MM.1S (cell line): Measurements from ENCODE around the gene E2F8.
A peak's percentile ranks its signal among the peaks of the same experiment; 100 is the strongest.

Experiments used
- DNase-seq: peaks from one replicate; pipeline ENCODE4 v3.0.0-alpha.2; 2015
- H2AFZ ChIP-seq: fragments of 300-600 bp; sonication (generic); 2 replicates; pipeline ENCODE4 v1.6.0; 2016; ENCODE audit warnings: antibody characterized with exemption, low read length
- H3F3A ChIP-seq: fragments of 300-600 bp; sonication (generic); 2 replicates; pipeline ENCODE4 v1.6.1; 2016; ENCODE audit warnings: mild to moderate bottlenecking, antibody characterized with exemption, low read length, moderate library complexity, mixed read lengths; ENCODE audit not compliant: insufficient read depth
- H3K27ac ChIP-seq: fragments of 300-600 bp; sonication (generic); 2 replicates; pipeline ENCODE4 v1.5.1; 2016; ENCODE audit warnings: mild to moderate bottlenecking, low read length
- H3K27me3 ChIP-seq: fragments of 300-600 bp; sonication (generic); replicated peaks from 2 replicates; pipeline ENCODE4 v1.6.0; 2016; ENCODE audit warnings: low read length; ENCODE audit not compliant: insufficient read depth
- H3K36me3 ChIP-seq: fragments of 300-600 bp; sonication (generic); replicated peaks from 2 replicates; pipeline ENCODE4 v1.6.1; 2016; ENCODE audit warnings: mild to moderate bottlenecking, low read length, mixed read lengths; ENCODE audit not compliant: insufficient read depth
- H3K4me1 ChIP-seq: fragments of 300-600 bp; sonication (generic); 2 replicates; pipeline ENCODE4 v1.6.1; 2016; ENCODE audit warnings: low read length, mixed read lengths
- H3K4me2 ChIP-seq: fragments of 300-600 bp; sonication (generic); 2 replicates; pipeline ENCODE4 v1.6.0; 2016; ENCODE audit warnings: low read depth, low read length
- H3K4me3 ChIP-seq: fragments of 300-600 bp; sonication (generic); 2 replicates; pipeline ENCODE4 v1.5.1; 2016; ENCODE audit warnings: low read length, mixed read lengths
- H3K79me2 ChIP-seq: fragments of 300-600 bp; sonication (generic); 2 replicates; pipeline ENCODE4 v1.6.1; 2016; ENCODE audit warnings: mixed run types, low read length, mixed read lengths
- H3K9ac ChIP-seq: fragments of 300-600 bp; sonication (generic); 2 replicates; pipeline ENCODE4 v1.6.1; 2016; ENCODE audit warnings: low read length, mixed read lengths
- H3K9me2 ChIP-seq: fragments of 300-600 bp; sonication (generic); replicated peaks from 2 replicates; pipeline ENCODE4 v1.6.1; 2016; ENCODE audit warnings: mild to moderate bottlenecking, low read length, mixed read lengths; ENCODE audit not compliant: insufficient read depth
- H3K9me3 ChIP-seq: fragments of 300-600 bp; sonication (generic); replicated peaks from 2 replicates; pipeline ENCODE4 v1.6.1; 2016; ENCODE audit warnings: mild to moderate bottlenecking, low read length, mixed read lengths; ENCODE audit not compliant: insufficient read depth
- H4K20me1 ChIP-seq: fragments of 300-600 bp; sonication (generic); 2 replicates; pipeline ENCODE4 v1.6.1; 2016; ENCODE audit warnings: mild to moderate bottlenecking, low read length, moderate library complexity, mixed read lengths; ENCODE audit not compliant: insufficient read depth
- CTCF ChIP-seq: fragments of 300-600 bp; sonication (generic); IDR thresholded peaks from 2 replicates; pipeline ENCODE4 v1.5.1; 2016; ENCODE audit warnings: antibody characterized with exemption, low read length, mixed read lengths
- EZH2 ChIP-seq: fragments of 300-600 bp; sonication (generic); optimal IDR thresholded peaks from 2 replicates; pipeline ENCODE3; 2017; ENCODE audit warnings: low read depth, mild to moderate bottlenecking, antibody characterized with exemption, low read length, mixed read lengths
- EZH2phosphoT487 ChIP-seq: fragments of 300-600 bp; sonication (generic); IDR thresholded peaks from 2 replicates; pipeline ENCODE4 v1.6.1; 2018; ENCODE audit warnings: antibody characterized with exemption, low read length

Gene E2F8

GRCh38 chr11:19243143-19243542 is 2.4 kb upstream of the E2F8 start:
- Histone ChIP-seq H3K36me3 (no peaks in the 10 kb centered on the region), H3K4me1 (peaks cover 30% of the 10 kb centered on the region), H3K27me3 (no peaks in the 10 kb centered on the region), H4K20me1 (no peaks in the 10 kb centered on the region), H2AFZ (no peak overlapping the region), H3K27ac (no peak overlapping the region), H3K9me3 (no peaks in the 10 kb centered on the region), H3K9me2 (no peaks in the 10 kb centered on the region), H3K9ac (no peak overlapping the region), H3F3A (peaks cover 16% of the 10 kb centered on the region; the same call in 1 of the 2 replicates), H3K4me2 (no peak overlapping the region), H3K79me2 (peaks cover 24% of the 10 kb centered on the region), H3K4me3 (no peak overlapping the region)
- TF ChIP-seq EZH2 = no peak
- DNase-seq = peak; percentile 13

GRCh38 chr11:19242179-19242932 is 1.6 kb upstream of the E2F8 start:
- H4K20me1 ChIP-seq = no peaks in the 10 kb centered on the region
- no peak for DNase-seq

GRCh38 chr11:19241260-19242178 is 774 bp upstream of the E2F8 start:
- Histone ChIP-seq H3K27ac (peak overlapping the region; percentile 60; the same call in 1 of the 2 replicates), H3K9me2 (no peaks in the 10 kb centered on the region), H3K9me3 (no peaks in the 10 kb centered on the region), H3K27me3 (no peaks in the 10 kb centered on the region), H3K9ac (peak overlapping the region; percentile 93), H3K36me3 (peaks cover 13% of the 10 kb centered on the region; the same call in 1 of the 2 replicates), H3K4me3 (peak overlapping the region; percentile 98), H3K4me2 (peak overlapping the region; percentile 82), H3K79me2 (peaks cover 34% of the 10 kb centered on the region), H4K20me1 (no peaks in the 10 kb centered on the region), H2AFZ (peak overlapping the region; percentile 87), H3K4me1 (peaks cover 30% of the 10 kb centered on the region), H3F3A (peaks cover 16% of the 10 kb centered on the region; the same call in 1 of the 2 replicates)
- peak; percentile 69 for DNase-seq
- TF ChIP-seq EZH2phosphoT487 (no peak), CTCF (no peak), EZH2 (no peak)

More at GRCh38 chr11:19242179-19242932, 1.6 kb upstream of the E2F8 start:
- Histone ChIP-seq H3K9me3 (no peaks in the 10 kb centered on the region), H3K9me2 (no peaks in the 10 kb centered on the region), H3K27me3 (no peaks in the 10 kb centered on the region), H3K4me1 (peaks cover 30% of the 10 kb centered on the region), H3K4me2 (peak overlapping the region; percentile 82), H3K4me3 (peak overlapping the region; percentile 98), H3F3A (peaks cover 16% of the 10 kb centered on the region; the same call in 1 of the 2 replicates), H3K79me2 (peaks cover 30% of the 10 kb centered on the region), H2AFZ (peak overlapping the region; percentile 87), H3K27ac (no peak overlapping the region), H3K9ac (peak overlapping the region; percentile 93; the same call in 1 of the 2 replicates), H3K36me3 (peaks cover 5% of the 10 kb centered on the region; the same call in 1 of the 2 replicates)
- TF ChIP-seq EZH2phosphoT487 (no peak), EZH2 (no peak), CTCF (no peak)
